GM12878 (cell line): ENCODE results near the gene OS9. TPM values are rescaled to one million over a fixed set of nuclear protein-coding genes. Genes with fewer than 3 reads are reported as not detected.

Source experiments
- ATAC-seq: fragments of 200-7000 bp; cut with Tn5 transposase; 3 replicates; pipeline ENCODE4 v1.9.1; 2020; ENCODE audit warnings: mild to moderate bottlenecking, moderate library complexity
- BruUV-seq: library from RNA; stranded (reverse); fragments of 400-500 nt; replicated peaks from 2 replicates; lab custom pipeline; 2021; lab: Mats Ljungman, UMichigan
- CTCF ChIA-PET: fragments of 300-600 bp; sonication (Branson Sonifier 250); formaldehyde crosslinking; extraction: SDS; loops from one replicate; lab custom pipeline; 2021; ENCODE audit warnings: inconsistent platforms; lab: Yijun Ruan, JAX
- POLR2A ChIA-PET: fragments of 350-600 bp; formaldehyde crosslinking; extraction: SDS; loops from one replicate; lab custom pipeline; 2021; ENCODE audit warnings: inconsistent platforms; lab: Charles Lee
- RAD21 ChIA-PET: fragments of 300-600 bp; sonication (Branson Sonifier 250); formaldehyde crosslinking; loops from one replicate; lab custom pipeline; 2023; ENCODE audit warnings: antibody characterized with exemption; ENCODE audit not compliant: unreplicated experiment; lab: Charles Lee
- SMC1A ChIA-PET: fragments of 300-600 bp; sonication (Branson Sonifier 250); formaldehyde crosslinking; loops from one replicate; lab custom pipeline; 2023; ENCODE audit not compliant: unreplicated experiment, uncharacterized antibody; lab: Charles Lee
- DNase-seq: peaks from one replicate; pipeline ENCODE4 v3.0.0-alpha.2; 2011; ENCODE audit warnings: low read depth, low spot score
- FAIRE-seq: peaks from 3 replicates; lab custom pipeline; 2011; peaks lifted over from hg19 to GRCh38; lab: Jason Lieb, UNC
- H2AFZ ChIP-seq: 2 replicates; pipeline ENCODE4 v1.6.0; 2011; ENCODE audit warnings: low read depth, low read length, control low read depth; ENCODE audit not compliant: control insufficient read depth
- H3K27ac ChIP-seq: 2 replicates; pipeline ENCODE4 v1.5.1; 2011; ENCODE audit warnings: control low read depth; ENCODE audit not compliant: control insufficient read depth, insufficient read depth
- H3K27me3 ChIP-seq, 2 experiments: replicated peaks in 1 of 2; 2 replicates each; pipeline versions ENCODE4 v1.6.0 to v1.6.1; 2011; ENCODE audit warnings: low read length in 1 of 2; ENCODE audit not compliant: control insufficient read depth in 2 of 2, insufficient read depth in 2 of 2
- H3K36me3 ChIP-seq, 2 experiments: 2 replicates each; pipeline ENCODE4 v1.5.1; 2011; ENCODE audit warnings: low read length in 1 of 2; ENCODE audit not compliant: control insufficient read depth in 2 of 2, insufficient read depth in 2 of 2
- H3K4me1 ChIP-seq: 2 replicates; pipeline ENCODE4 v1.6.1; 2011; ENCODE audit warnings: mild to moderate bottlenecking, low read length, moderate library complexity, mixed read lengths; ENCODE audit not compliant: control insufficient read depth, insufficient read depth
- H3K4me2 ChIP-seq: 2 replicates; pipeline ENCODE4 v1.6.0; 2011; ENCODE audit warnings: control low read depth; ENCODE audit not compliant: control insufficient read depth, insufficient read depth
- H3K4me3 ChIP-seq: fragments of 200-600 bp; sonication (generic); 2 replicates; pipeline ENCODE4 v1.5.1; 2016
- H3K79me2 ChIP-seq: 2 replicates; pipeline ENCODE4 v1.6.0; 2011; ENCODE audit warnings: low read length; ENCODE audit not compliant: control insufficient read depth, insufficient read depth
- H3K9ac ChIP-seq: 2 replicates; pipeline ENCODE4 v1.8.0; 2011; ENCODE audit warnings: low read length, control low read depth, mixed read lengths; ENCODE audit not compliant: control insufficient read depth, insufficient read depth
- H3K9me3 ChIP-seq: replicated peaks from 3 replicates; pipeline ENCODE4 v1.5.1; 2011; ENCODE audit warnings: mild to moderate bottlenecking, low read length; ENCODE audit not compliant: control insufficient read depth, insufficient read depth
- H4K20me1 ChIP-seq: 2 replicates; pipeline ENCODE4 v1.6.0; 2011; ENCODE audit not compliant: control insufficient read depth, insufficient read depth
- ATF7 ChIP-seq: fragments of 450-650 bp; IDR thresholded peaks from 2 replicates; pipeline ENCODE4 v1.6.1; 2016; ENCODE audit warnings: low read depth, mild to moderate bottlenecking
- CBX5 ChIP-seq: sonication (generic); IDR thresholded peaks from 2 replicates; pipeline ENCODE4 v1.6.1; 2016; ENCODE audit warnings: low read depth, moderate library complexity, mild to moderate bottlenecking, inconsistent platforms
- CHD1 ChIP-seq: IDR thresholded peaks from 2 replicates; pipeline ENCODE4 v1.6.1; 2012; ENCODE audit warnings: low read depth, low read length, improper control_type of control experiment
- CREB1 ChIP-seq: IDR thresholded peaks from 2 replicates; pipeline ENCODE4 v1.6.1; 2012; ENCODE audit warnings: low read depth, mild to moderate bottlenecking, inconsistent platforms
- JUNB ChIP-seq: IDR thresholded peaks from 2 replicates; pipeline ENCODE4 v1.6.1; 2016; ENCODE audit warnings: antibody characterized with exemption, mild to moderate bottlenecking
- MEF2B ChIP-seq: fragments of 450-650 bp; IDR thresholded peaks from 2 replicates; pipeline ENCODE4 v1.6.1; 2018; ENCODE audit warnings: mild to moderate bottlenecking, moderate library complexity; ENCODE audit not compliant: partially characterized antibody, poor library complexity, severe bottlenecking
- MLLT1 ChIP-seq: fragments of 450-650 bp; IDR thresholded peaks from 2 replicates; pipeline ENCODE4 v1.6.1; 2016; ENCODE audit warnings: mild to moderate bottlenecking
- MTA3 ChIP-seq: IDR thresholded peaks from 2 replicates; pipeline ENCODE4 v1.6.1; 2012; ENCODE audit warnings: low read length, inconsistent platforms, borderline replicate concordance
- PML ChIP-seq: IDR thresholded peaks from 2 replicates; pipeline ENCODE4 v1.6.1; 2012; ENCODE audit warnings: low read length, inconsistent platforms
- POLR2A ChIP-seq: IDR thresholded peaks from 2 replicates; pipeline ENCODE4 v1.6.1; 2011; ENCODE audit warnings: low read depth, mild to moderate bottlenecking, low read length
- RBBP5 ChIP-seq: fragments of 200-600 bp; sonication (generic); conservative IDR thresholded peaks from 2 replicates; pipeline ENCODE4 v1.6.1; 2016
- REST ChIP-seq: IDR thresholded peaks from 2 replicates; pipeline ENCODE4 v1.6.1; 2012; ENCODE audit warnings: mild to moderate bottlenecking, low read depth, low read length
- SMAD1 ChIP-seq: fragments of 450-650 bp; IDR thresholded peaks from 2 replicates; pipeline ENCODE4 v1.6.1; 2018; ENCODE audit warnings: mild to moderate bottlenecking, low read depth; ENCODE audit not compliant: partially characterized antibody
- TARDBP ChIP-seq: IDR thresholded peaks from 2 replicates; pipeline ENCODE4 v1.6.1; 2016; ENCODE audit warnings: borderline replicate concordance
- ZNF274 ChIP-seq: IDR thresholded peaks from one replicate; pipeline ENCODE4 v1.8.0; 2011; ENCODE audit not compliant: insufficient read length, insufficient read depth
- WGBS: methylation state at CpG from one replicate; pipeline ENCODE4 v1.1.6; 2016; ENCODE audit warnings: low lambda C conversion rate; ENCODE audit not compliant: insufficient replicate concordance, insufficient coverage; ENCODE audit errors: missing lambda C conversion rate; 5-methylcytosine and 5-hydroxymethylcytosine counted together
- in situ Hi-C: fragments of 300-500 bp; cut with MboI; formaldehyde crosslinking; loops from 9 replicates; pipeline ENCODE4 v1.14.3; 2018; ENCODE audit warnings: mixed read lengths
- intact Hi-C: fragments of 100-400 bp; cut with micrococcal nuclease; formaldehyde crosslinking; loops from one replicate; pipeline ENCODE4 v1.14.2; 2022; ENCODE audit not compliant: unreplicated experiment
- polyA plus RNA-seq, 11 experiments: library from polyadenylated mRNA; depleted of rRNA in 4 of 11; unstranded in 6 of 11; stranded (reverse) in 5 of 11; fragments of >200 nt; fragmentation: Nextera tagmentation in 4 of 11; fragmentation: Illumina TruSeq in 1 of 11; extraction: Ambion mirVana in 4 of 11; extraction: Trizol in 1 of 11; gene quantifications; 1 replicate in 1 of 11; 2 replicates in 10 of 11; pipeline versions ENCODE4 v1.2.1 to v1.2.3, GENCODE V29; 2011 to 2016; ENCODE audit warnings: inconsistent platforms in 2 of 11, missing spikeins in 2 of 11, low read depth in 1 of 11
- total RNA-seq, 4 experiments: library from RNA; depleted of rRNA in 3 of 4; stranded (reverse); fragments of >200 nt in 3 of 4; fragmentation: Illumina TruSeq in 1 of 4; extraction: Trizol in 1 of 4; gene quantifications; 2 replicates each; pipeline versions ENCODE4 v1.2.1 to v1.2.3, GENCODE V29; 2013 to 2021
- TF ChIP-seq, protein P1 (sequence below): fragments of 450-650 bp; IDR thresholded peaks from 2 replicates; pipeline ENCODE4 v1.6.1; 2014; ENCODE audit warnings: mild to moderate bottlenecking

OS9 gene
- total and polyA plus RNA-seq, 10 of the 15 experiments (the other 5 are each of a cell fraction or from before 2014, with no cell fraction given), result 5.2 to 106 (median 79.1) TPM

DNA sequence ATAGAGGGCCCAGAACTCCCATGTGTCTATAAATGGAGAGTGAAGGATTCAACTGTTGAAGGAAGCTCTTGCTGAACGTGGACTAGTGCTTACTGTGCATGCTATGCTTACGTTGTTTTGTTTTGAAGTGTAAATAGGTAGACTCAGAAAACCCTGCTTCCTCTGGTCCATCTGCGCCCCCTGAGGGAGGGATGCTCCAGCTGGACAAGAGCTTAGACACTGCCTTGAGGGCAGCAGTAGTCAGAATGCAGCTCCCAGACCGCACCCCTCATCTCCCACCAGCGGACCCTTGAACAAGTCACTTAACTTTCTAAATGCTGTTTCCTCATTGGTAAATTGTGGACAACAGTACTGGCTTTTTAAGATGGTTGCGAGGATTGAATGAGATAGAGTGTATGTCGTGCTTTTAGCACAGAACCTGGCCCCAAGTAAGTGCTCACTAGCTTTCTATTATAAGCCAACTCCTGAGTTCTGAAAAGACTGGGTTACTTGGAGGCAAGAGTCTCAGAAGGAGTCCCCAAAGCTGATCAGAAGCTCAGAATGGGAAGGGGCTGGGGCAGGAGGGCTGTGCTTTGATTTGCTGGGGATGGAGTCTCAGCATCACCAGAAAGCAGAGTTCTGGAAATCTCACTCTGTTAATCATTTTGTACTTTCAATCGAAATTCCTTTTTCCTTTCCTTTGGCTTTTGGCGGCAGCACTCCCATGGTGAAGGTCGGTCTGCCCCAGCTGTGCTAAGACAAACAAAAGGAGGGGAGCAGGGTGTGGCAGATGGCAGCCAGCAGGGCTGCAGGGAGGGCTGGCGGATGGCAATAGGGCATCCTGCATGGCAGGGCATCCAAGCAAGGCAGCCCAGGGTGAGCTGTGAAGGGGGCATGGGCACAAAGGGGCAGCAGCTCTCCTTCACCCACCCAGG is 29.0 kb downstream of the OS9 start (continued):
- peak; percentile 28; the same call in 1 of the 2 replicates for TF ChIP-seq POLR2A
- TF ChIP-seq RBBP5, result no peak
- no peak for TF ChIP-seq MLLT1
- no peak for TF ChIP-seq CREB1
- no peak for TF ChIP-seq ZNF274
- TF ChIP-seq JUNB, result no peak

GRCh38 chr12:57723630-57723962 is 29.7 kb downstream of the OS9 start:
- Histone ChIP-seq H3K36me3 (peaks cover 8 to 11% of the 10 kb centered on the region in 2 experiments; a peak in 3 of 4 replicates), H4K20me1 (no peaks in the 10 kb centered on the region), H3K9me3 (no peaks in the 10 kb centered on the region), H3K4me2 (no peak overlapping the region), H3K4me1 (no peaks in the 10 kb centered on the region), H3K4me3 (no peak overlapping the region), H3K79me2 (no peaks in the 10 kb centered on the region), H2AFZ (no peak overlapping the region), H3K27ac (no peak overlapping the region), H3K27me3 (no peaks in the 10 kb centered on the region), H3K9ac (no peak overlapping the region)
- no peak for DNase-seq
- FAIRE-seq, result no peak
- SMC1A ChIA-PET, result no interaction called here
- intact Hi-C loops, result no loop called here
- CTCF ChIA-PET, result interaction anchor here (1.1 kb wide), 1 partner anchor 9 kb away, joined by 3 read pairs; no protein-coding TSS in a partner anchor
- in situ Hi-C loops, result no loop called here
- POLR2A ChIA-PET, result interaction anchor here (0.5 to 1.1 kb wide), 3 partner anchors 18 to 51 kb away, joined by 3 to 5 read pairs (median 3); partner anchors contain the start of gene TSPAN31
- RAD21 ChIA-PET, result no interaction called here
- BruUV-seq, result no TSS peak
- no peak for ATAC-seq
- WGBS, result 100% methylated on average over 2 of the region's 2 CpGs
- TF ChIP-seq ATF7 (no peak), CBX5 (no peak), TARDBP (no peak), SMAD1 (no peak), MTA3 (no peak), MEF2B (no peak), CHD1 (no peak), PML (no peak), REST (no peak)
- TF ChIP-seq, protein P1, sequence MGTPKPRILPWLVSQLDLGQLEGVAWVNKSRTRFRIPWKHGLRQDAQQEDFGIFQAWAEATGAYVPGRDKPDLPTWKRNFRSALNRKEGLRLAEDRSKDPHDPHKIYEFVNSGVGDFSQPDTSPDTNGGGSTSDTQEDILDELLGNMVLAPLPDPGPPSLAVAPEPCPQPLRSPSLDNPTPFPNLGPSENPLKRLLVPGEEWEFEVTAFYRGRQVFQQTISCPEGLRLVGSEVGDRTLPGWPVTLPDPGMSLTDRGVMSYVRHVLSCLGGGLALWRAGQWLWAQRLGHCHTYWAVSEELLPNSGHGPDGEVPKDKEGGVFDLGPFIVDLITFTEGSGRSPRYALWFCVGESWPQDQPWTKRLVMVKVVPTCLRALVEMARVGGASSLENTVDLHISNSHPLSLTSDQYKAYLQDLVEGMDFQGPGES, result no peak
